ENCODE results near the gene BHMT. TPM values are rescaled to one million over a fixed set of nuclear protein-coding genes. Genes with fewer than 3 reads are reported as not detected.
"Not testable (repeated sequence)": the region's sequence is repeated elsewhere in the genome, so short reads cannot be mapped to it uniquely, and the experiment has no call there.

Gene BHMT
- total RNA-seq, 1 donor from 2014 or later, result not detected

DNA sequence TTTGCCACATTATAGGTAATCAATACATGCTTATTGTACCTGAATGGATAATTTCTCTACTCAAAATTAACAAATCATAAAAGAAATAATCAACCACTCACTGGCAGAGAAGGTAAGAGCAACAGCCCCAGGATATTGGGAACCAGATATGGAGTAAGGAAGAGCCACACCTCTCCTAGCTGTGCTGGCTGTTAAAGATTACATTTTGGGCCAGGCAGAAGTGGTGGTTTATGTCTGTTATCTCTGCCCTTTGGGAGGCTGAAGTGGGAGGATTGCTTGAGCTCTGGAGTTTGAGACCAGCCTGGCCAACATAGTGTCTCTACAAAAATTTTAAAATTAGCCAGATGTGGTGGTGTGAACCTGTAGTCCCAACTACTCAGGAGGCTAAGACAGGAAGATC, 56.4 kb downstream of the BHMT start:
- Histone ChIP-seq H3K9me3 (no peaks in the 10 kb centered on the region), H3K4me1 (no peaks in the 10 kb centered on the region), H3K27me3 (no peaks in the 10 kb centered on the region), H3K36me3 (no peaks in the 10 kb centered on the region), H3K27ac (no peak overlapping the region), H3K4me3 (no peak overlapping the region)
- DNase-seq (ENCODE audit: low spot score in 2 of 2), result no peak
- TF ChIP-seq CTCF (IDR thresholded peaks at IDR 0.05), result no peak
- intact Hi-C loops (cut with DNase I), result no loop called here

- TF ChIP-seq CTCF (IDR thresholded peaks at IDR 0.05), result no peak
- intact Hi-C loops (cut with DNase I), result no loop called here
- Histone ChIP-seq H3K27me3 (no peaks in the 10 kb centered on the region), H3K27ac (no peak overlapping the region), H3K4me3 (no peak overlapping the region), H3K4me1 (no peaks in the 10 kb centered on the region), H3K36me3 (no peaks in the 10 kb centered on the region), H3K9me3 (no peaks in the 10 kb centered on the region)
- DNase-seq (ENCODE audit: low spot score in 2 of 2), result no peak
Measured at GRCh38 chr5:79170661-79171060, 59.1 kb downstream of the BHMT start.

GRCh38 chr5:79171635-79172245, 60.1 kb downstream of the BHMT start:
- H3K27me3 ChIP-seq, result no peaks in the 10 kb centered on the region
- no peak for TF ChIP-seq CTCF (IDR thresholded peaks at IDR 0.05)
- no peak for DNase-seq (ENCODE audit: low spot score in 2 of 2)
- no peaks in the 10 kb centered on the region for H3K4me1 ChIP-seq
- no peak overlapping the region for H3K4me3 ChIP-seq
- no peak overlapping the region for H3K27ac ChIP-seq
- intact Hi-C loops (cut with DNase I), result no loop called here
- no peaks in the 10 kb centered on the region for H3K36me3 ChIP-seq
- H3K9me3 ChIP-seq, result no peaks in the 10 kb centered on the region

DNA sequence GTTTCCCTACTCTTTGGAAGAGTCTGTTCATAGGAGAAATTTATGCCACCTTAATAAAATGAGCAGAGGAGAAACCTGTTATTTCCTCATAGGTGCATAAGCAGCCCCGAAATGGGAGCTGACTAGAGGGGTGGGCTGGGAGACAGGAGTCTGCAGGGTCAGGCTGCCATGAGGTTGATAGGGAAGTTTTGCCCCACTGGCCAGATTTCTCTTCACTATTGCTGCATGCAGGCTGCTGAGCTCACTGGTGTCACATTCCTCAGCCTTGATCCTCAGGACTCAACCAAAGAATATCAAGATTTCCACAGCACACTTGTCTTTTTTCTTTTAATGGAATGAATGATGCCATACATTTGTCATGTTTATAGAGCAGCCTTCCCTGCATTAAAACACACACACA, 60.7 kb downstream of the BHMT start:
- Histone ChIP-seq H3K36me3 (no peaks in the 10 kb centered on the region), H3K27ac (no peak overlapping the region), H3K9me3 (no peaks in the 10 kb centered on the region), H3K27me3 (no peaks in the 10 kb centered on the region), H3K4me3 (no peak overlapping the region), H3K4me1 (no peaks in the 10 kb centered on the region)
- no peak for DNase-seq (ENCODE audit: low spot score in 2 of 2)
- no peak for TF ChIP-seq CTCF (IDR thresholded peaks at IDR 0.05)
- intact Hi-C loops (cut with DNase I), result no loop called here

- no peak for DNase-seq (ENCODE audit: low spot score in 2 of 2)
- Histone ChIP-seq H3K36me3 (no peaks in the 10 kb centered on the region), H3K9me3 (no peaks in the 10 kb centered on the region), H3K4me3 (no peak overlapping the region), H3K27ac (no peak overlapping the region), H3K4me1 (no peaks in the 10 kb centered on the region), H3K27me3 (no peaks in the 10 kb centered on the region)
- TF ChIP-seq CTCF (IDR thresholded peaks at IDR 0.05), result no peak
- intact Hi-C loops (cut with DNase I), result no loop called here
Measured at GRCh38 chr5:79173626-79174025, 62.0 kb downstream of the BHMT start.

- H3K36me3 ChIP-seq; intact Hi-C loops (cut with DNase I); H3K27ac ChIP-seq; H3K27me3 ChIP-seq; H3K4me3 ChIP-seq; H3K4me1 ChIP-seq; H3K9me3 ChIP-seq; DNase-seq (ENCODE audit: low spot score in 2 of 2): not testable (repeated sequence)
Measured at GRCh38 chr5:79180449-79180848, 68.8 kb downstream of the BHMT start.

Data from ascending aorta (tissue), 2 donors.